GM12878 (cell line): ENCODE measurements around the gene PHLDB3. TPM values are rescaled to one million over a fixed set of nuclear protein-coding genes. Genes with fewer than 3 reads are reported as not detected.

Experiments used
- ATAC-seq: fragments of 200-7000 bp; cut with Tn5 transposase; 3 replicates; pipeline ENCODE4 v1.9.1; 2020; ENCODE audit warnings: mild to moderate bottlenecking, moderate library complexity
- BruUV-seq: library from RNA; stranded (reverse); fragments of 400-500 nt; replicated peaks from 2 replicates; lab custom pipeline; 2021; lab: Mats Ljungman, UMichigan
- CTCF ChIA-PET: fragments of 300-600 bp; sonication (Branson Sonifier 250); formaldehyde crosslinking; extraction: SDS; loops from one replicate; lab custom pipeline; 2021; ENCODE audit warnings: inconsistent platforms; lab: Yijun Ruan, JAX
- POLR2A ChIA-PET: fragments of 350-600 bp; formaldehyde crosslinking; extraction: SDS; loops from one replicate; lab custom pipeline; 2021; ENCODE audit warnings: inconsistent platforms; lab: Charles Lee
- RAD21 ChIA-PET: fragments of 300-600 bp; sonication (Branson Sonifier 250); formaldehyde crosslinking; loops from one replicate; lab custom pipeline; 2023; ENCODE audit warnings: antibody characterized with exemption; ENCODE audit not compliant: unreplicated experiment; lab: Charles Lee
- SMC1A ChIA-PET: fragments of 300-600 bp; sonication (Branson Sonifier 250); formaldehyde crosslinking; loops from one replicate; lab custom pipeline; 2023; ENCODE audit not compliant: unreplicated experiment, uncharacterized antibody; lab: Charles Lee
- DNase-seq: peaks from one replicate; pipeline ENCODE4 v3.0.0-alpha.2; 2011; ENCODE audit warnings: low read depth, low spot score
- FAIRE-seq: peaks from 3 replicates; lab custom pipeline; 2011; peaks lifted over from hg19 to GRCh38; lab: Jason Lieb, UNC
- H2AFZ ChIP-seq: 2 replicates; pipeline ENCODE4 v1.6.0; 2011; ENCODE audit warnings: low read depth, low read length, control low read depth; ENCODE audit not compliant: control insufficient read depth
- H3K27ac ChIP-seq: 2 replicates; pipeline ENCODE4 v1.5.1; 2011; ENCODE audit warnings: control low read depth; ENCODE audit not compliant: control insufficient read depth, insufficient read depth
- H3K27me3 ChIP-seq, 2 experiments: replicated peaks in 1 of 2; 2 replicates each; pipeline versions ENCODE4 v1.6.0 to v1.6.1; 2011; ENCODE audit warnings: low read length in 1 of 2; ENCODE audit not compliant: control insufficient read depth in 2 of 2, insufficient read depth in 2 of 2
- H3K36me3 ChIP-seq, 2 experiments: 2 replicates each; pipeline ENCODE4 v1.5.1; 2011; ENCODE audit warnings: low read length in 1 of 2; ENCODE audit not compliant: control insufficient read depth in 2 of 2, insufficient read depth in 2 of 2
- H3K4me1 ChIP-seq: 2 replicates; pipeline ENCODE4 v1.6.1; 2011; ENCODE audit warnings: mild to moderate bottlenecking, low read length, moderate library complexity, mixed read lengths; ENCODE audit not compliant: control insufficient read depth, insufficient read depth
- H3K4me2 ChIP-seq: 2 replicates; pipeline ENCODE4 v1.6.0; 2011; ENCODE audit warnings: control low read depth; ENCODE audit not compliant: control insufficient read depth, insufficient read depth
- H3K4me3 ChIP-seq: fragments of 200-600 bp; sonication (generic); 2 replicates; pipeline ENCODE4 v1.5.1; 2016
- H3K79me2 ChIP-seq: 2 replicates; pipeline ENCODE4 v1.6.0; 2011; ENCODE audit warnings: low read length; ENCODE audit not compliant: control insufficient read depth, insufficient read depth
- H3K9ac ChIP-seq: 2 replicates; pipeline ENCODE4 v1.8.0; 2011; ENCODE audit warnings: low read length, control low read depth, mixed read lengths; ENCODE audit not compliant: control insufficient read depth, insufficient read depth
- H3K9me3 ChIP-seq: replicated peaks from 3 replicates; pipeline ENCODE4 v1.5.1; 2011; ENCODE audit warnings: mild to moderate bottlenecking, low read length; ENCODE audit not compliant: control insufficient read depth, insufficient read depth
- H4K20me1 ChIP-seq: 2 replicates; pipeline ENCODE4 v1.6.0; 2011; ENCODE audit not compliant: control insufficient read depth, insufficient read depth
- BMI1 ChIP-seq: fragments of 450-650 bp; IDR thresholded peaks from 2 replicates; pipeline ENCODE4 v1.6.1; 2016; ENCODE audit warnings: mild to moderate bottlenecking, moderate library complexity, borderline replicate concordance
- CREM ChIP-seq: IDR thresholded peaks from 2 replicates; pipeline ENCODE4 v1.6.1; 2014; ENCODE audit warnings: antibody characterized with exemption, low read depth
- DPF2 ChIP-seq: fragments of 450-650 bp; IDR thresholded peaks from 2 replicates; pipeline ENCODE4 v1.6.1; 2017; ENCODE audit warnings: mild to moderate bottlenecking
- FOXM1 ChIP-seq: IDR thresholded peaks from 2 replicates; pipeline ENCODE4 v1.6.1; 2012; ENCODE audit warnings: low read depth, mild to moderate bottlenecking, inconsistent platforms, low read length, moderate library complexity
- GABPA ChIP-seq: IDR thresholded peaks from 2 replicates; pipeline ENCODE4 v1.6.1; 2014; ENCODE audit warnings: antibody characterized with exemption, low read depth, mild to moderate bottlenecking, inconsistent platforms
- HDAC6 ChIP-seq: fragments of 200-600 bp; sonication (generic); IDR thresholded peaks from one replicate; pipeline ENCODE4 v1.8.0; 2017; ENCODE audit warnings: antibody characterized with exemption; ENCODE audit not compliant: unreplicated experiment
- IKZF1 ChIP-seq: fragments of 450-650 bp; conservative IDR thresholded peaks from 2 replicates; pipeline ENCODE4 v1.6.1; 2017; ENCODE audit warnings: antibody characterized with exemption, mild to moderate bottlenecking
- NBN ChIP-seq: fragments of 450-650 bp; IDR thresholded peaks from 2 replicates; pipeline ENCODE4 v1.6.1; 2016
- RELB ChIP-seq: fragments of 450-650 bp; IDR thresholded peaks from 2 replicates; pipeline ENCODE4 v1.6.1; 2017; ENCODE audit warnings: low read depth, mild to moderate bottlenecking, moderate library complexity
- RFX5 ChIP-seq: IDR thresholded peaks from 2 replicates; pipeline ENCODE4 v1.6.1; 2011; ENCODE audit warnings: low read depth, low read length, improper control_type of control experiment
- SIN3A ChIP-seq: IDR thresholded peaks from 2 replicates; pipeline ENCODE4 v1.6.1; 2012; ENCODE audit warnings: low read depth, low read length, improper control_type of control experiment
- SP1 ChIP-seq: IDR thresholded peaks from one replicate; pipeline ENCODE4 v1.6.1; 2011; ENCODE audit warnings: low read depth, low read length
- TARDBP ChIP-seq: IDR thresholded peaks from 2 replicates; pipeline ENCODE4 v1.6.1; 2016; ENCODE audit warnings: borderline replicate concordance
- ZNF384 ChIP-seq: IDR thresholded peaks from 2 replicates; pipeline ENCODE4 v1.6.1; 2012; ENCODE audit warnings: low read depth, mild to moderate bottlenecking, low read length, improper control_type of control experiment, borderline replicate concordance
- ZNF622 ChIP-seq: fragments of 450-650 bp; IDR thresholded peaks from 2 replicates; pipeline ENCODE4 v1.6.1; 2017; ENCODE audit warnings: mild to moderate bottlenecking, inconsistent platforms
- WGBS: methylation state at CpG from one replicate; pipeline ENCODE4 v1.1.6; 2016; ENCODE audit warnings: low lambda C conversion rate; ENCODE audit not compliant: insufficient replicate concordance, insufficient coverage; ENCODE audit errors: missing lambda C conversion rate; 5-methylcytosine and 5-hydroxymethylcytosine counted together
- in situ Hi-C: fragments of 300-500 bp; cut with MboI; formaldehyde crosslinking; loops from 9 replicates; pipeline ENCODE4 v1.14.3; 2018; ENCODE audit warnings: mixed read lengths
- intact Hi-C: fragments of 100-400 bp; cut with micrococcal nuclease; formaldehyde crosslinking; loops from one replicate; pipeline ENCODE4 v1.14.2; 2022; ENCODE audit not compliant: unreplicated experiment
- polyA plus RNA-seq, 11 experiments: library from polyadenylated mRNA; depleted of rRNA in 4 of 11; unstranded in 6 of 11; stranded (reverse) in 5 of 11; fragments of >200 nt; fragmentation: Nextera tagmentation in 4 of 11; fragmentation: Illumina TruSeq in 1 of 11; extraction: Ambion mirVana in 4 of 11; extraction: Trizol in 1 of 11; gene quantifications; 1 replicate in 1 of 11; 2 replicates in 10 of 11; pipeline versions ENCODE4 v1.2.1 to v1.2.3, GENCODE V29; 2011 to 2016; ENCODE audit warnings: inconsistent platforms in 2 of 11, missing spikeins in 2 of 11, low read depth in 1 of 11
- total RNA-seq, 4 experiments: library from RNA; depleted of rRNA in 3 of 4; stranded (reverse); fragments of >200 nt in 3 of 4; fragmentation: Illumina TruSeq in 1 of 4; extraction: Trizol in 1 of 4; gene quantifications; 2 replicates each; pipeline versions ENCODE4 v1.2.1 to v1.2.3, GENCODE V29; 2013 to 2021
- TF ChIP-seq, protein P1 (sequence below): fragments of 450-650 bp; IDR thresholded peaks from 2 replicates; pipeline ENCODE4 v1.6.1; 2016; ENCODE audit warnings: mild to moderate bottlenecking
- TF ChIP-seq, protein P2 (sequence below): fragments of 450-650 bp; IDR thresholded peaks from 2 replicates; pipeline ENCODE4 v1.6.1; 2016; ENCODE audit warnings: mild to moderate bottlenecking
- TF ChIP-seq, protein P3 (sequence below): fragments of 450-650 bp; conservative IDR thresholded peaks from 2 replicates; pipeline ENCODE4 v1.6.1; 2017; ENCODE audit warnings: mild to moderate bottlenecking, moderate library complexity

The PHLDB3 gene
- total and polyA plus RNA-seq, 10 of the 15 experiments (the other 5 are each of a cell fraction or from before 2014, with no cell fraction given): 0.13 to 13.0 (median 5.5) TPM

DNA sequence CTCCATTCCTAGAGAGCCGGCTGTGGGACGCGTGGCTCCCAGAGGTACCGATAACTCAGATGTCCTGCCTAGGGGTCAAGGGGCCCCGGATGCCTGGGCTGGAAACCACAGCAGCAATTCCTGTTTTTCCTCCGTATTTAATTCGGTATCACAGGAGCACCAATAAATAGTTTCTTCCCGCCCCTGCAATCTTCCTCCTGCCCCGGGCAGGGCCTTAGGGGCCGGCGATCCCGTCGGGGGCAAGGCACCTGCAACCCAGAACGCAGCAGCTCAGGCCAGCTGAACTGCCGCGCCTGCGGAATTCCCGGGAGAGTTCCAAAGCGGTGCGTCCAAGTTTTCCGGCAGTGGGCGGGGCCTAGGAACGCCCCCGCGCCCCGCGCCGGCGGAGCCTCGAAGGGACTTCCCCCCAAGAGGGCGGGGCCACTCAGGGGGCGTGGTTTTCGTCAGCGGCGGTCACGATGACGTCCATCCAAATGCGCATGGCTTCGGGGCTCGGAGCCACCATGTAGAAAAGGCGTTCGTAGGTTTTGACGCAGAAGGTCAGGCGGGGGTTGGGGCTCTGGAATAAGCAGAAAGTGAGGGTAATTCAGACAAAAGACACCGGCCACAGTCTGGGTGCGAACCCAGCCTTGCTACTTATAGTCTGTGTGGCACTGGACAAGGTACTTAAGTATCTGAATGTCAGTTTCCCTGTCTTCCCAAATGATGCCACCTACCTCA is 29.4 kb downstream of the PHLDB3 start (continued):
- TF ChIP-seq SP1 (peak; percentile 71), TARDBP (no peak), ZNF384 (no peak), ZNF622 (no peak), GABPA (no peak), IKZF1 (peak; percentile 81), FOXM1 (no peak)
- TF ChIP-seq, protein P1, sequence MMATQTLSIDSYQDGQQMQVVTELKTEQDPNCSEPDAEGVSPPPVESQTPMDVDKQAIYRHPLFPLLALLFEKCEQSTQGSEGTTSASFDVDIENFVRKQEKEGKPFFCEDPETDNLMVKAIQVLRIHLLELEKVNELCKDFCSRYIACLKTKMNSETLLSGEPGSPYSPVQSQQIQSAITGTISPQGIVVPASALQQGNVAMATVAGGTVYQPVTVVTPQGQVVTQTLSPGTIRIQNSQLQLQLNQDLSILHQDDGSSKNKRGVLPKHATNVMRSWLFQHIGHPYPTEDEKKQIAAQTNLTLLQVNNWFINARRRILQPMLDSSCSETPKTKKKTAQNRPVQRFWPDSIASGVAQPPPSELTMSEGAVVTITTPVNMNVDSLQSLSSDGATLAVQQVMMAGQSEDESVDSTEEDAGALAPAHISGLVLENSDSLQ: no peak

GRCh38 chr19:43474487-43474886 is 30.1 kb downstream of the PHLDB3 start:
- H3K79me2 ChIP-seq: no peaks in the 10 kb centered on the region
- no peak overlapping the region for H3K9ac ChIP-seq
- peak overlapping the region; percentile 11; the same call in 1 of the 2 replicates for H3K4me2 ChIP-seq
- H3K4me3 ChIP-seq: no peak overlapping the region
- no peak for DNase-seq
- H3K27me3 ChIP-seq: no peaks in the 10 kb centered on the region
- H3K9me3 ChIP-seq: no peaks in the 10 kb centered on the region
- POLR2A ChIA-PET: no interaction called here
- no TSS peak for BruUV-seq
- WGBS: 97% methylated on average over 4 of the region's 4 CpGs
- FAIRE-seq: no peak
- H4K20me1 ChIP-seq: no peaks in the 10 kb centered on the region
- CTCF ChIA-PET: no interaction called here
- H2AFZ ChIP-seq: no peak overlapping the region
- H3K36me3 ChIP-seq: no peaks in the 10 kb centered on the region
- in situ Hi-C loops: no loop called here
- SMC1A ChIA-PET: interaction anchor here (0.8 to 1.5 kb wide), 2 partner anchors 8 to 27 kb away, joined by 3 to 4 read pairs; no protein-coding TSS in a partner anchor
- RAD21 ChIA-PET: interaction anchor here (1.1 to 1.3 kb wide), 2 partner anchors 30 to 45 kb away, joined by 3 read pairs; partner anchors contain the start of gene PHLDB3
- peaks cover 3% of the 10 kb centered on the region; the same call in 1 of the 2 replicates for H3K4me1 ChIP-seq
- intact Hi-C loops: no loop called here
- no peak overlapping the region for H3K27ac ChIP-seq
- ATAC-seq: no peak
- TF ChIP-seq RELB (no peak), CREM (no peak), DPF2 (no peak), ZNF622 (no peak), SIN3A (no peak), NBN (no peak), BMI1 (no peak), RFX5 (no peak), HDAC6 (no peak)
- TF ChIP-seq, protein P2, sequence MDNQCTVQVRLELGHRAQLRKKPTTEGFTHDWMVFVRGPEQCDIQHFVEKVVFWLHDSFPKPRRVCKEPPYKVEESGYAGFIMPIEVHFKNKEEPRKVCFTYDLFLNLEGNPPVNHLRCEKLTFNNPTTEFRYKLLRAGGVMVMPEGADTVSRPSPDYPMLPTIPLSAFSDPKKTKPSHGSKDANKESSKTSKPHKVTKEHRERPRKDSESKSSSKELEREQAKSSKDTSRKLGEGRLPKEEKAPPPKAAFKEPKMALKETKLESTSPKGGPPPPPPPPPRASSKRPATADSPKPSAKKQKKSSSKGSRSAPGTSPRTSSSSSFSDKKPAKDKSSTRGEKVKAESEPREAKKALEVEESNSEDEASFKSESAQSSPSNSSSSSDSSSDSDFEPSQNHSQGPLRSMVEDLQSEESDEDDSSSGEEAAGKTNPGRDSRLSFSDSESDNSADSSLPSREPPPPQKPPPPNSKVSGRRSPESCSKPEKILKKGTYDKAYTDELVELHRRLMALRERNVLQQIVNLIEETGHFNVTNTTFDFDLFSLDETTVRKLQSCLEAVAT: no peak
- TF ChIP-seq, protein P3, sequence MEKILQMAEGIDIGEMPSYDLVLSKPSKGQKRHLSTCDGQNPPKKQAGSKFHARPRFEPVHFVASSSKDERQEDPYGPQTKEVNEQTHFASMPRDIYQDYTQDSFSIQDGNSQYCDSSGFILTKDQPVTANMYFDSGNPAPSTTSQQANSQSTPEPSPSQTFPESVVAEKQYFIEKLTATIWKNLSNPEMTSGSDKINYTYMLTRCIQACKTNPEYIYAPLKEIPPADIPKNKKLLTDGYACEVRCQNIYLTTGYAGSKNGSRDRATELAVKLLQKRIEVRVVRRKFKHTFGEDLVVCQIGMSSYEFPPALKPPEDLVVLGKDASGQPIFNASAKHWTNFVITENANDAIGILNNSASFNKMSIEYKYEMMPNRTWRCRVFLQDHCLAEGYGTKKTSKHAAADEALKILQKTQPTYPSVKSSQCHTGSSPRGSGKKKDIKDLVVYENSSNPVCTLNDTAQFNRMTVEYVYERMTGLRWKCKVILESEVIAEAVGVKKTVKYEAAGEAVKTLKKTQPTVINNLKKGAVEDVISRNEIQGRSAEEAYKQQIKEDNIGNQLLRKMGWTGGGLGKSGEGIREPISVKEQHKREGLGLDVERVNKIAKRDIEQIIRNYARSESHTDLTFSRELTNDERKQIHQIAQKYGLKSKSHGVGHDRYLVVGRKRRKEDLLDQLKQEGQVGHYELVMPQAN: no peak
